Activated naive CD4-positive, alpha-beta T cell treated with anti-CD3 and anti-CD28 coated beads, Interleukin-2, amount 50 U/mL, for 24 hours (primary cell): ENCODE data around the gene CNN3.
A peak's percentile ranks its signal among the peaks of the same experiment; 100 is the strongest.

Experiments
- H3K27ac Mint-ChIP-seq: one replicate; pipeline ENCODE4 v1.8.0; 2021; ENCODE audit warnings: mild to moderate bottlenecking, mixed read lengths
- H3K27me3 Mint-ChIP-seq: one replicate; pipeline ENCODE4 v1.8.0; 2021; ENCODE audit warnings: mixed read lengths
- H3K36me3 Mint-ChIP-seq: one replicate; pipeline ENCODE4 v1.8.0; 2021; ENCODE audit warnings: mixed read lengths
- H3K4me1 Mint-ChIP-seq: one replicate; pipeline ENCODE4 v1.8.0; 2021; ENCODE audit warnings: mixed read lengths
- H3K4me3 Mint-ChIP-seq: one replicate; pipeline ENCODE4 v1.8.0; 2021; ENCODE audit warnings: mild to moderate bottlenecking, mixed read lengths
- H3K9me3 Mint-ChIP-seq: one replicate; pipeline ENCODE4 v1.8.0; 2021; ENCODE audit warnings: mixed read lengths

CNN3 gene

DNA sequence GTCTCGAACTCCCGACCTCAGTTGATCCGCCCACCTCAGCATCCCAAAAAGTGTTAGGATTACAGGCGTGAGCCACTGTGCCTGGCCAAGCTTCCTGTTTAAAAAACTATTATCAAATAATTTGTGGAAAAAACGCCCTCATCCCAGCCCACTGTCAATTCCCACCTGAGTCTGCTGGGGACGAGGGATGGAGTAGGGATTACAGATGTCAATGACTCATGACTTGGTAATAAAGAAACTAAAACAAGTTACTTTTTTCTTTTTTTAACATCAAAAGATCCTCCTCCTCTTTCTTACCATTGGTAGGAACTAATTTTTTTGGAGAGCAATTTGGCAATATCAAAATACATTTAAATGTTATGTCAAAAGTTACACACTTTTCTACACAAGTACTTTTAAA is 9.7 kb downstream of the CNN3 start:
- Mint-ChIP-seq H3K4me3 (no peak overlapping the region), H3K27ac (no peak overlapping the region), H3K27me3 (peaks cover 3% of the 10 kb centered on the region), H3K9me3 (no peaks in the 10 kb centered on the region), H3K4me1 (no peaks in the 10 kb centered on the region), H3K36me3 (no peaks in the 10 kb centered on the region)

DNA sequence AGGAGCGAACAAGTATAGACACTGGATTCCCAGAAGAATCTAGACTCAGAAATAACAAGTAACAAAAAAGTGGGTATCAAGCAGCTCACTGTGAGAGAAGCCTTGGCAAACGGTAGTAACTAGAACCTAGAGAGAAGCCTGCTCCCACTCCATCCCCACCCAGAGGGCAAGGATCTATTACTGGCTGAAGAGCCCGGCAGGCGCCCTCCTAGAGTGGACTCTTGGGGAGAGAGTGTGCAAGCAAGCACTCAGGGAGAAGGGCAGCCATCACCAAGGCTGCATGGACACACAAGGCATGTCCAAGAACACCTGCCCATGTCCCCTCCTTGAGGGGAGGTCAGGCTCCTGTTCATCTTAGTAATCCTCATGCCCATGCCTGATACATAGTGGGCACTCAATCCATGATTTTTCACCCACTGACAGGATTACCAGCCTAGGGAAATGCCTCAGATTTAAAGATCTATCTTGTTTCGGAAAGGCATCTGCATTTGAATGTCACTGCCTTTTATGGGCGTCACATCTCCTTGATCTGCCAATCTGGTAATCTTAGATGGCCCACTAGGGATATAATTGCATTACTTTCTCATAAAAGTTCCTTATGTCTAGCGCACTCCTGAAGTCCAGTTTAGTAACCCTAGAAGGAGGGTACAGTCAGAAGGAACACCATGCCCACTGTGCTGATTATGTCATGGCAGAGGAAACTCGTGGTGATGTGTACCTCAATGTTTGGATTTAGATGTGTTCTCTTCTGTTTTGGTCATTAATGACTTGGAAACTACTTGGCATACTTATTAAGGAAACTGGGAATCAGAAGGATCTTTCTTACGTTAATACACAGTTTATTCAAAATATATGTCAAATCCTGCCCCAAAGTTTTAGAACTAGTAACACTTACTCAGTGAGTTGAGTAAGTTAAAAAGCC is 14.4 kb downstream of the CNN3 start:
- Mint-ChIP-seq H3K27me3 (peaks cover 2% of the 10 kb centered on the region), H3K36me3 (no peaks in the 10 kb centered on the region), H3K27ac (no peak overlapping the region), H3K4me1 (no peaks in the 10 kb centered on the region), H3K4me3 (no peak overlapping the region), H3K9me3 (no peaks in the 10 kb centered on the region)

DNA sequence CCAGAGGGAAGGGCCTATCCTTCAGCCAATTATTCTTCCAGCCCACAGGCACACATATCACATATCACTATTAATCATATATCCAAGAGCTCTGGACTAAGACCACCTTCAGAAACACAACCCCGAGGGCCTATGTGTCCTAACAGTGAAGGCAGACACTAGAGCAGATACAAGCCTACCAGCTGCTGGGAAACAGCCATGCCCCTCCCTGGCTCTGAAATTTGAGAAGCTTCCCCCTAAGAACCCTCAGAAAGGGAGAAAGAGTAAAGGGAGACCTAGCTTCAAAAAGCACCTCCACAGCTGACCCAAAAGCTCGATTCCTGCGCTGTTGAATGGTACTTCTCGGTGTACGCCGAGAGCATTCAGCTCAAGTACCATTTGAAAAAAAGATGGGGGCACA is 17.4 kb downstream of the CNN3 start:
- Mint-ChIP-seq H3K9me3 (no peaks in the 10 kb centered on the region), H3K4me3 (no peak overlapping the region), H3K36me3 (no peaks in the 10 kb centered on the region), H3K27me3 (peaks cover 2% of the 10 kb centered on the region), H3K4me1 (no peaks in the 10 kb centered on the region), H3K27ac (no peak overlapping the region)

DNA sequence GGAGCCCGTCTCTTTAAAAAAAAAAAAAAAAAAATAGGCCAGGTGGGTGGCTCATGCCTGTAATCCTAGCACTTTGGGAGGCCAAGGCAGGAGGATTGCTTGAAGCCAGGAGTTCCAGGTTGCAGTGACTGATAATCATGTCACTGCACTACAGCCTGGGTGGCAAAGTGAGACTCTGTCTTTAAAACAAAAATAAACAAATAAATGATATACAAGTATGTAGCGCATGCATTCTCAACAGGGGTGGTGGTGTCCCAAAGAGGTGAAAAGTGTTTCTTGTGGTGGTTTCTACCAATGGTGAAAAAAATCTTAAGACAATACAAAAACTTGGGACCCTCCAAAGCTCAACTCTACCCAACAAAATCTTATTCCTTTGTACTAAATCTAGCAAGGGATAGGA is 17.9 kb downstream of the CNN3 start:
- Mint-ChIP-seq H3K27me3 (peaks cover 2% of the 10 kb centered on the region), H3K4me3 (no peak overlapping the region), H3K27ac (no peak overlapping the region), H3K4me1 (no peaks in the 10 kb centered on the region), H3K36me3 (no peaks in the 10 kb centered on the region), H3K9me3 (no peaks in the 10 kb centered on the region)

DNA sequence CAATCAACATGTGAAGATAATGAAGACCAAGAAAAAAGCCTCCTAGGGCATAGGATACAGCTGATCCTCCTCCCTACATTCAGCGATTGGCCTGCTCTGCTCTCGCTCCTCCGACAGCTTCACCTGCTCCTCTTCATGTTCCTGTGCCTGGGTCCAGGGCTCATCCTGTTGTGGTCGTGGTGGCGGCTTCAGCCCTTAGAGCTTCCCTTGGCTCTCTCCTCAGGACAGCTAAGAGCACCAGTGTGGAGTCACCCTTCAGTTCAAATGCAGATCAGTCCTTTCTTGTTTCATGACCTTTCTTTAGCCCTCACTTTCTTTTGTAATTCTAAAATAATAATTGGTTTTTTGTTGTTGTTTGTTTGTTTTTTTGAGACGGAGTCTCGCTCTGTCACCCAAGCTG is 18.7 kb downstream of the CNN3 start:
- no peaks in the 10 kb centered on the region for H3K4me1 Mint-ChIP-seq
- no peaks in the 10 kb centered on the region for H3K9me3 Mint-ChIP-seq
- H3K4me3 Mint-ChIP-seq, result no peak overlapping the region
- H3K36me3 Mint-ChIP-seq, result no peaks in the 10 kb centered on the region
- H3K27ac Mint-ChIP-seq, result no peak overlapping the region
- H3K27me3 Mint-ChIP-seq, result peaks cover 2% of the 10 kb centered on the region

DNA sequence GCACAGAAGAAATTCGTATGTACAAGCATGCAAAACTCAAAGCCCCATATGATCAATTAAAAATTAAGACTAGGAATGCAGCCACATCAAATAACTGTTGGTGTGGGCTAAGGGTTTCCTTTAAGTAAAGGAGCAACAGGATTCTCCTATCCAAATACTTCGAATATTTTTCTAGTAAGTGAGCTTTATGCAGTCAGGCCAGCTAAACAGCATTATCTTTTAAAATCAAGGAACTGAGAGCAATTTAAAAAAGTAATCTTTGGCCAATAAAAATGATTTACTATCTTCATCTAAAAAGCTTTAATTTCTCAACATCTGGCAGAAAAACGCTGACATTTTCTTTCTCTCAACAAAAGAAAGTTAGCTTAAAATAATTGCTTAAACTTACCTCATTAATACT is 19.8 kb downstream of the CNN3 start:
- Mint-ChIP-seq H3K27me3 (peaks cover 2% of the 10 kb centered on the region), H3K9me3 (no peaks in the 10 kb centered on the region), H3K36me3 (no peaks in the 10 kb centered on the region), H3K27ac (no peak overlapping the region), H3K4me3 (no peak overlapping the region), H3K4me1 (no peaks in the 10 kb centered on the region)

DNA sequence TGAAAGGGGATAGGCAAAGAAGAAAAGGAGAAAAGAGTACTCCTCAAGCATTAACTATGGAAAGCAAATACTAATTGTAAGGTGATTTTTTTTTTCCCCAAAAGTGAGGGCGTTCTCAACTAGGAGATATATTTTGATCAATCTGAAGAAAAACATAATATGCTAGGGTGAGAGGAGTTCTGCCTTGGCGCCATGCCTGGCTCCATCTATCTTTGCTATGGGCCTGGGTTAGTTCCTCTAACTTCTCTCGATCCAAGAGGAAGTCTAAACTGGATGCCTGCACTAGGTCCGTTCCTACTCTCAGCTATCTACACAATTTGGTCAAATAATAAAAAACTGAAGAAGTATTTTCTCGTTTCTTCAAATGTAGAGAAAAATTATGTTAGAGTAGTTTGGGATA is 20.5 kb downstream of the CNN3 start:
- Mint-ChIP-seq H3K4me1 (no peaks in the 10 kb centered on the region), H3K4me3 (no peak overlapping the region), H3K27me3 (peaks cover 2% of the 10 kb centered on the region), H3K27ac (no peak overlapping the region), H3K36me3 (no peaks in the 10 kb centered on the region), H3K9me3 (no peaks in the 10 kb centered on the region)

DNA sequence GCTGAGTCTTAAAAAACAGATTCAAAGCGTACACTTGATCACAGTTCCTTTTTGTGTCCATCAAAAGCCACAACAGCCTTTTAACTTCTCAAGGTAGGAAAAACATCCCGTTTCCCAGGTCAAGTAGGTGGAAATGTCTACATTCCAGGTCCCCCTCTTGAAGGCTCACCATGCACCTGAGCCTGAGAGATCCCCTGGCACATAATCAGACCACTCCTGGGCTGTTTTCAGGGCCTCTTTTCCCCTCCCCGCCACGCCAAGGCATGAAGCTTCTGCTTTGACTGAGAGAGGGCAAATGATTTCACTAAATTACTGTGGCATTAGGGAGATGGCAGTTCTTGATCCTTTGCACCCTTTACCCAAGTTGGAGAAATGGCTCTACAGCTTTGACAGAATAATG is 21.7 kb downstream of the CNN3 start:
- Mint-ChIP-seq H3K27ac (no peak overlapping the region), H3K36me3 (no peaks in the 10 kb centered on the region), H3K9me3 (no peaks in the 10 kb centered on the region), H3K4me1 (no peaks in the 10 kb centered on the region), H3K4me3 (no peak overlapping the region), H3K27me3 (peaks cover 2% of the 10 kb centered on the region)

DNA sequence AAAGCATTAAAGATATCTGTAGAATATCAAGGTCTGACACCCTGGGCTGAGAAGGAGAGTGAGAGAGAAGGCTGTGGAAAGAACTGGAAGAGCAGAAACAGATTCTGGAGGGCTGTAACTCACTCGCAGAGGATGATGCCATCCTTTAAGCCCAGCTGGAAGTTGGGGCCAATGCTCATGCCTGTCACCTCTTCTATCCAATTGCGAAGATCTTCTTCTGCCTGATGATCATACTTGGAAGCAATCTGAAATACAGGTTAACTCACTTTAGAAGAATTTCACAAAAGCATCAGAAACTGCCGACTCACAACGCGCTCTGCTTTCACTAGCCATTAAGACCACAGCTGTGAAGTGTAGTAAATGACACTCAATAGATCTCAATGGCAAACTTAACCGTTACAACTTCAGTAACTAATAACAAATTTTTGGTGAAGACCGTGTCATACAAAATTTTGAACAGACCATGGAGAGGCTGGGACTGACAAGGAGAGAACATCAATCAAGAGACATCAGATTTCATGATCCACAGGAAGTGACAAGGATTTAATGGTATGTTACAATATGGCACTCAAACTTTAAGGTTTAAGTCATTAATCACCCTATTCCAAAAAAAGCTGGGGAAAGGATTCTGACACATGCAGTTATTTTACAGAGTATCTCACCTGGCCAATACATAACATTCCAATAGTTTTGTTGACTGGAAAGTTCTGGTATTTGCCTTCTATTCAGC is 23.5 kb downstream of the CNN3 start:
- H3K27me3 Mint-ChIP-seq, result no peaks in the 10 kb centered on the region
- no peaks in the 10 kb centered on the region for H3K4me1 Mint-ChIP-seq
- H3K9me3 Mint-ChIP-seq, result no peaks in the 10 kb centered on the region
- peak overlapping the region; percentile 13 for H3K27ac Mint-ChIP-seq
- H3K4me3 Mint-ChIP-seq, result no peak overlapping the region
- H3K36me3 Mint-ChIP-seq, result peaks cover 1% of the 10 kb centered on the region

DNA sequence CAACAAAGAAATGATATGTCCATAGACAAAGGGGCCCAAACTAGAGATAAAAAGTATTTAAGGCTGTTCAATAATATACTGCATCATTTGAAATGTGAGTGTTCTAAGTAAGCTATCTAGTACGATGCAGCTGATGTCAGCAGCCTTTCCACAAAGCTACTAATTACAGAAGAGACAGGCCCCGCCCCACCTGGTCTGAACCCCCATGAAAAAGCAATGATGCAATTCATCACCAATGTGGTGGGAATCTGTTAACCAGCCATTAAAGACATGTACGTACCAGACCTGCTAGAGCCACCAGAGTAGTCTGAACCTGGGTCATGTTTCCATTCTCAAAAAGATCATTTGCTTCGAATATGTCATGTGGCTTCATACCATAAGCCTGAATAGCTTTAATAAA is 25.1 kb downstream of the CNN3 start:
- Mint-ChIP-seq H3K27ac (no peak overlapping the region), H3K9me3 (no peaks in the 10 kb centered on the region), H3K36me3 (peaks cover 1% of the 10 kb centered on the region), H3K4me3 (no peak overlapping the region), H3K4me1 (no peaks in the 10 kb centered on the region), H3K27me3 (no peaks in the 10 kb centered on the region)

DNA sequence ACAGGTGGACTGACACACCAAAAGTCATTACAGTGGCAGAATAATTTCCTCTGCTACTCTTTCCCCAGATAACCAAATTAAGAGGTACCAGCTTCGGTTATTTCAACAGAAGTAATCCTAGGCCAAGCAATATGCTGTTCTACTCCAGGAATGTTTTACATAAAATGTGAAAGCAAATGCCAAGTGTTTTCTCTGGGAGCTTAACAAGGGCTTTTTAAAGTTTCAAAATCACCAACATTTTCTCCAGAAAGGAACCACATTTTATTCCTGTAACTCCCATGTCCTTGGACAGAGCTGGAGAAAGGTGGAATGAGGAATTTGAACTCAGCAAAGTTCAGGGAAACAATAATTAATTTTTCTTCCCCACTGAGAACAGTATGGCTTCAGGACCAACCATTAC is 27.2 kb downstream of the CNN3 start:
- H3K36me3 Mint-ChIP-seq, result peaks cover 1% of the 10 kb centered on the region
- H3K9me3 Mint-ChIP-seq, result no peaks in the 10 kb centered on the region
- H3K27me3 Mint-ChIP-seq, result no peaks in the 10 kb centered on the region
- no peak overlapping the region for H3K4me3 Mint-ChIP-seq
- no peaks in the 10 kb centered on the region for H3K4me1 Mint-ChIP-seq
- H3K27ac Mint-ChIP-seq, result no peak overlapping the region

DNA sequence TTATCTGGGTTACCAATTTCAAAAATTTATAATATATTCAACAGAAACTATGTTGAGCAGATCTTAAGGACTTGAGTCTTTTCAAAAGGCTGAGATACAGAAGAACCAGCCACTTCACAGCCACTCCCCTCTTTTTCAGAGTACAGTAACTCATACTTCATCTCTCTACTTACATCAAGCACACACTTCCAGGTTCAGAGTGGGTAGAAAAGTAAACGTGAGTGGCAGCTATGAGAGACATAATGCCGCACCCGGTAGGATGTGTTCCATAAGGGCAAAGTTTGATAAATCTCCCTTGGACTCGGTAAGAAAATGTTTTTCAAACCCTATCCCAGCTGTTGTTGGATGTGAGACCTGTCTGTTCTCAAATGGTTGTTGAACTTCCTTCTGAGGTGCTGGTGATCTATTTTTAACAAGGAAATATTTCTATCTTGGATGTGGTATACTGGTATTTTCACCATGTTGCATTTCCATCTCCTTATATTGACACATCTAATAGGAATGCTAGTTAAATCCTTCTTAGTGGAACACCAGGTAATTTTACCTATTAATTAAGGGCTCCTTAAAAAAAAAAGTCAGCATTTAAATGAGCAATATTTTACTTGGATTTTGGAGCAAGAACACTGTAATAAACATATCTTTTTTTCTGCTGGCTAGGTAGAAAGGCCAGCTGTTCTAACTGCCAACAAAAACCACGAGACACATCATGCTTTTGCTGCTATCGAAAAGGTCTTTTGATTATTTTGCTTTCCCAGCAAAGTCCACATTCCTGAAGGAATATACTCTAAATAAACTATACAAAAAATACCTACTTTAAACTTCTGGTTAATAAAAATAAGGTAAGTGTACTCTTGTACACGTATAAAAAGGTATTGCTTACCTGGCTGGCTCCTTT is 28.2 kb downstream of the CNN3 start:
- H3K4me1 Mint-ChIP-seq, result no peaks in the 10 kb centered on the region
- peaks cover 1% of the 10 kb centered on the region for H3K36me3 Mint-ChIP-seq
- H3K9me3 Mint-ChIP-seq, result no peaks in the 10 kb centered on the region
- H3K4me3 Mint-ChIP-seq, result no peak overlapping the region
- no peaks in the 10 kb centered on the region for H3K27me3 Mint-ChIP-seq
- no peak overlapping the region for H3K27ac Mint-ChIP-seq

DNA sequence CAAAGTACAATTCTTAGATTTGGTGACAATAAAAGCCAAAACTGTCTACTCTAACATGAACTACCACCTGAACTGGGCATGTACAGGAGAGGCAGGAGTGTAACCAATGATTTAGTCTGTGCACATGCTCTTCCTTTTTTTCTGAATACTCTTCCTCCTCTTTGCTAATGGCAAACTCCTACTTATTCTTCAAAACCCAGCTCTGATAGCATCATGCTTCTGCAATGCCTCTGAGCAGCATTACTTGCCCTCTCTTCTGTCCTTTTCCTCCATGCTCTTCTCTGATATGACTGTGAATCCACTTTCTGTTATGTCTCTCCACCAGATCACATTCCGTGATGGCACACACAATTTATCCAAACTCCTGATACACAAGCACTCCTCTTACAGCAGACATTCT is 31.4 kb downstream of the CNN3 start:
- Mint-ChIP-seq H3K9me3 (no peaks in the 10 kb centered on the region), H3K27ac (no peak overlapping the region), H3K27me3 (no peaks in the 10 kb centered on the region)

DNA sequence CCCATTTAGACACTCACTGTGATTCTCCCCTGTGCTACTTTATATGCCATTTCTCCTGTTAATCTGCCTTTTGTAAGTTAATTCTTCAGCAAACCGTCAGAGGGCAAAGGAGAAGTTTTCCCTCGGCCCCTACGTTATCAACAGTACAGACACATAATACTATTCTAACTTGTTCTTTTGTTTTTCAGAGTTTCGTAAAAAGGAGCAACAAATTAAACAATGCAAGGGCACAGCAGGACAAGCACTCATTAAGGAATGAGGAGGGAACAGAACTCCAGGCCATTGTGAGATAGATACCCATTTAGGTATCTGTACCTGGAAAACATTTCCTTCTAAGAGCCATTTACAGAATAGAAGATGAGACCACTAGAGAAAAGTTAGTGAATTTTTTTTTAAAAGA is 32.3 kb downstream of the CNN3 start:
- no peaks in the 10 kb centered on the region for H3K27me3 Mint-ChIP-seq
- H3K9me3 Mint-ChIP-seq, result no peaks in the 10 kb centered on the region
- H3K4me3 Mint-ChIP-seq, result no peak overlapping the region
- no peaks in the 10 kb centered on the region for H3K4me1 Mint-ChIP-seq
- H3K36me3 Mint-ChIP-seq, result peaks cover 3% of the 10 kb centered on the region
- H3K27ac Mint-ChIP-seq, result no peak overlapping the region

More for the DNA sequence above, 31.4 kb downstream of the CNN3 start:
- Mint-ChIP-seq H3K4me1 (no peaks in the 10 kb centered on the region), H3K36me3 (peaks cover 1% of the 10 kb centered on the region), H3K4me3 (no peak overlapping the region)

DNA sequence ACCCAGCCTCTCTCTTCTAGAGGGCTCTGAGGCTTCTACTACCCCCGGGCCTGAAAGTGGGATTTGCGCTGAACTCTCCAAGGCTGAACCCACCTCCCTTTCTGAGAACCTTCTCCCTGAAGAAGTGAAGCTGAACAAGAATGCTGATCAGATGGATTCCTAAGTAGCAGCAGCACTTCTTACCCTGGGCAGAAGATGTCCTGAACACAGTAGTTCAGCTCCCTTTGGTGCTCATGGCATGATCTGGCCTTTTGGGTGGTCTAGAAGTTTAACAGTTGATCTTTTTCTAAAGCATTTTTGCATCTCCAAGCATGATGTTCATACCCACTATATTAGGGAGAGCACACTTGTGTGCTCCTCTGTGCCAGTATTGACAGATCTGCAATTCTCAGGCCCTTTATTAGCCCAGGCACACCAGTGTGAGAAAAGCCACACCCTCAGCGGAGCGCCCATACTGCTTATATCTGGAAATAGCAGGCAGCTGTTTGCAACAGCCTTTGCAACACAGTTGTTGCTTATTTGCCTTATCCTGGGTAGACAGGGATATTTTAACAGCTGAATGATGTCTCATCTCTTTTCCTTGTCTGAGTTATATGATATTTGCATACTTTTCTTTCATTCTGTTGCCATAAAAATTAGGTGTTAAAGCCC is 34.2 kb downstream of the CNN3 start:
- no peak overlapping the region for H3K27ac Mint-ChIP-seq
- H3K27me3 Mint-ChIP-seq, result no peaks in the 10 kb centered on the region
- H3K4me1 Mint-ChIP-seq, result no peaks in the 10 kb centered on the region
- no peak overlapping the region for H3K4me3 Mint-ChIP-seq
- H3K9me3 Mint-ChIP-seq, result no peaks in the 10 kb centered on the region
- peaks cover 1% of the 10 kb centered on the region for H3K36me3 Mint-ChIP-seq
